ENCODE results near the gene PLEKHG1. TPM values are rescaled to one million over a fixed set of nuclear protein-coding genes. Genes with fewer than 3 reads are reported as not detected.

PLEKHG1 gene
- total and polyA plus RNA-seq, 11 donors: 2.2 to 27.0 (median 11.3) TPM

GRCh38 chr6:150647051-150647450 lies 47.4 kb downstream of the PLEKHG1 start:
- no peak overlapping the region for H3K4me3 ChIP-seq
- DNase-seq (no peak), ATAC-seq (no peak)
- peaks cover 0 to 16% (median 7%) of the 10 kb centered on the region in 12 donors for H3K4me1 ChIP-seq
- 81 to 87% (median 86%) methylated on average over 3 of the region's 3 CpGs for WGBS, 4 donors
- TF ChIP-seq POLR2A (IDR thresholded peaks at IDR 0.05): no peak
- TF ChIP-seq CTCF (IDR thresholded peaks at IDR 0.05): no peak
- no peaks in the 10 kb centered on the region for H3K27me3 ChIP-seq
- intact Hi-C loops (cut with DNase I): no loop called here
- H3K9me3 ChIP-seq: no peaks in the 10 kb centered on the region
- H3K36me3 ChIP-seq: peaks cover 0 to 7% (median 0%) of the 10 kb centered on the region in 9 donors
- no peak overlapping the region for H3K27ac ChIP-seq

Other genes starting within 250 kb of the PLEKHG1 start
- gene IYD, start 230.9 kb upstream of the PLEKHG1 start, total RNA-seq: under 1 TPM in 1 of 9 donors, not detected in 8; 0.12 TPM
- gene IYD, start 230.9 kb upstream of the PLEKHG1 start, polyA plus RNA-seq: not detected